Endothelial cell (in vitro differentiated cells): ENCODE results near the gene TENM3. TPM values are rescaled to one million over a fixed set of nuclear protein-coding genes. Genes with fewer than 3 reads are reported as not detected.

Experiments used
- DNase-seq: peaks from one replicate; pipeline ENCODE4 v3.0.0; 2021; ENCODE audit warnings: low spot score
- H3K27ac Mint-ChIP-seq: one replicate; pipeline ENCODE4 v1.8.0; 2021; ENCODE audit warnings: mixed read lengths, inconsistent platforms; ENCODE audit not compliant: unreplicated experiment
- H3K27me3 Mint-ChIP-seq: one replicate; pipeline ENCODE4 v1.8.0; 2021; ENCODE audit warnings: mild to moderate bottlenecking, moderate library complexity, mixed read lengths, inconsistent platforms; ENCODE audit not compliant: unreplicated experiment
- H3K36me3 Mint-ChIP-seq: one replicate; pipeline ENCODE4 v1.8.0; 2021; ENCODE audit warnings: mild to moderate bottlenecking, low read depth, mixed read lengths, inconsistent platforms; ENCODE audit not compliant: unreplicated experiment
- H3K4me1 Mint-ChIP-seq: one replicate; pipeline ENCODE4 v1.8.0; 2021; ENCODE audit warnings: mild to moderate bottlenecking, mixed read lengths, inconsistent platforms; ENCODE audit not compliant: unreplicated experiment
- H3K4me3 Mint-ChIP-seq: one replicate; pipeline ENCODE4 v1.8.0; 2021; ENCODE audit warnings: mild to moderate bottlenecking, mixed read lengths, inconsistent platforms; ENCODE audit not compliant: unreplicated experiment
- H3K9me3 Mint-ChIP-seq: one replicate; pipeline ENCODE4 v1.8.0; 2021; ENCODE audit warnings: mixed read lengths, inconsistent platforms; ENCODE audit not compliant: unreplicated experiment
- CTCF ChIP-seq: fragments of 200-600 bp; sonication (generic); IDR thresholded peaks from one replicate; pipeline ENCODE4 v1.5.0; 2021; ENCODE audit warnings: antibody characterized with exemption; ENCODE audit not compliant: unreplicated experiment
- total RNA-seq: library from RNA; stranded (reverse); fragmentation: NEBNext Ultra II Directional; extraction: Animal tissue kit (Norgen Biotek cat#: 25700); gene quantifications from one replicate; pipeline ENCODE4 v1.2.1, GENCODE V29; 2021; ENCODE audit not compliant: unreplicated experiment

Gene TENM3
- total RNA-seq, 1 donor from 2014 or later: 29.7 TPM

- Mint-ChIP-seq H3K27ac (no peak overlapping the region), H3K36me3 (no peaks in the 10 kb centered on the region), H3K4me3 (no peak overlapping the region), H3K27me3 (no peaks in the 10 kb centered on the region), H3K9me3 (no peaks in the 10 kb centered on the region), H3K4me1 (no peaks in the 10 kb centered on the region)
- DNase-seq: no peak
- no peak for TF ChIP-seq CTCF
Measured at GRCh38 chr4:182346250-182346649, 103.0 kb downstream of the TENM3 start.

DNA sequence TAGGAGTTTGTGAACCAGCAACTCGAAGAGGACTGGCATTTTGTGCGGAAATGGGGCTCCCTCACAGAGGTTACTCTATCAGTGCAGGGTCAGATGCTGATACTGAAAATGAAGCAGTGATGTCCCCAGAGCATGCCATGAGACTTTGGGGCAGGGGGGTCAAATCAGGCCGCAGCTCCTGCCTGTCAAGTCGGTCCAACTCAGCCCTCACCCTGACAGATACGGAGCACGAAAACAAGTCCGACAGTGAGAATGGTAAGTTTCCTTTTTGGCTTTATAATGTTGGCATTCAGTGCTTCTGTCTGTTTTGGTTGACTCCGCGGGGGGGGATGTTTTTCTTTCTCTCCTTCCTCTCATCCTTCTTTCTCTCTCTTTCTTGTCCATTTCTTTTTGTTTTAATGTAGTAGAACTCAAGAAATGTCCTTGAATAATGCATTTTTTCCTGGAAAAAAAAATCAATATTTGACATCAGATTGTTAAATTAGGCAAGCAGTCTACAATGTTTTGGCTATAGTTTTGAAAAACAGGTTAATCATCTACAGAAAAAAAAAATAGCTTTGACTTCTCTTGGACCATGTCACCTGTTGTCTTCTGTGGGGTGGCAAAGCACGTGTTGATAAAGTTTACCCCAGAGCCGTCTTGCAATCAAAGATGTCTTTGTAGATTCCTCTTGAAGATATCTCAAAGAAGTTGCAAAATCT is 103.6 kb downstream of the TENM3 start:
- H3K9me3 Mint-ChIP-seq: no peaks in the 10 kb centered on the region
- no peaks in the 10 kb centered on the region for H3K36me3 Mint-ChIP-seq
- no peak overlapping the region for H3K27ac Mint-ChIP-seq
- H3K27me3 Mint-ChIP-seq: no peaks in the 10 kb centered on the region
- no peak for DNase-seq
- TF ChIP-seq CTCF: no peak
- H3K4me1 Mint-ChIP-seq: no peaks in the 10 kb centered on the region
- H3K4me3 Mint-ChIP-seq: no peak overlapping the region

DNA sequence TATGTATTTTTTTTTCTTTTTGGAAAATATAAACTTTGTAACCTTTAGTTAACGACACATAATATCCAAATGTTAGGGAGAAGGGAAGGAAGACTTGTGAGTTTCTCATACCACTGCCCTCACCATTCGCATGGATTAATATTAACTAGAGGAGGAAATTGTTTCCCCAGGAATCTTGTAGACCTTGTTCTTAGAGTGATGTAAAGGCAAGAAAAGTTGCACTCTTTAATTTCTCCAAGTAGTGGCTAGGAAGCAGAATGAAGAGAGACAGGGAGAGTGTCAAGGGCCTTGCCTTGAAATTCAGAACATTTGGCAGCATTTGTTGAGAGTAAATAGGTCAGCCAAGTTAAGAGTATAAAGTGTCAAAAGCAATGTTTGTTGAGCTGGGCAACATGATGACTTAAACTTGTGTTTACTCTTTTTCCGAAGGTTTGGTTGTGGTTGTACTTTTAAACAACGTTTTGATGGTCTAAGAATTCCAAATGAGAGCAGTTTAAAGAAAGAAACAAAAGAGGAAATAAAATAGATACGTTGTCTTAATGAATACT is 105.7 kb downstream of the TENM3 start:
- no peak for TF ChIP-seq CTCF
- no peaks in the 10 kb centered on the region for H3K4me1 Mint-ChIP-seq
- no peak for DNase-seq

GRCh38 chr4:182350041-182350440 is 106.8 kb downstream of the TENM3 start:
- Mint-ChIP-seq H3K4me3 (no peak overlapping the region), H3K27me3 (no peaks in the 10 kb centered on the region), H3K27ac (no peak overlapping the region), H3K9me3 (no peaks in the 10 kb centered on the region), H3K36me3 (no peaks in the 10 kb centered on the region), H3K4me1 (peaks cover 3% of the 10 kb centered on the region)
- DNase-seq: no peak
- TF ChIP-seq CTCF: no peak

More for the DNA sequence above, 105.7 kb downstream of the TENM3 start:
- Mint-ChIP-seq H3K36me3 (no peaks in the 10 kb centered on the region), H3K4me3 (no peak overlapping the region), H3K27me3 (no peaks in the 10 kb centered on the region), H3K9me3 (no peaks in the 10 kb centered on the region), H3K27ac (no peak overlapping the region)

DNA sequence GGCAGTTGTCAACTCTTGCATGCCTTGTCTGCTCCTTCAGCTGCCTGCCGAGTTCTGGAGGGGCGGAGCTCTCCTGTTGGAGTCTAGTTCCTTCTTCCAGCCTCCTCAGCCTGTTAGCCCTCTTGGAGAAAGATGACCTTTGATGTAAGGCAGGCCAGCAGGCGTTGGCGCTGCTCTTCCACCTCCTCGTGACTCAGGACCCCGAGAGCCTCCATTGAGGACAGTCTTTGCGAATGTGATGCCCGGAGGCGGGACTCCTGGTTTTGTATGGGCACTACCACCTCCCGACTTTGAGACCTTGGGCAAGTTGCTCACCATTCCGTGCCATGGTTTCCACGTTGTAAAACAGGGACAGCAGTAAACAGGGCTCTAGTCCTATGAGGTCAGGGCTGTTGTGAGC is 108.3 kb downstream of the TENM3 start:
- Mint-ChIP-seq H3K36me3 (no peaks in the 10 kb centered on the region), H3K9me3 (no peaks in the 10 kb centered on the region), H3K27me3 (no peaks in the 10 kb centered on the region), H3K4me1 (peaks cover 4% of the 10 kb centered on the region), H3K27ac (no peak overlapping the region), H3K4me3 (no peak overlapping the region)
- DNase-seq: no peak
- no peak for TF ChIP-seq CTCF
